Right atrium auricular region (tissue), 2 donors: ENCODE results near the gene CNTN4. TPM values are rescaled to one million over a fixed set of nuclear protein-coding genes. Genes with fewer than 3 reads are reported as not detected.
"Not testable (repeated sequence)": the region's sequence is repeated elsewhere in the genome, so short reads cannot be mapped to it uniquely, and the experiment has no call there.

ENCODE experiments used
- DNase-seq: peaks from one replicate; pipeline ENCODE4 v3.0.0-alpha.2; 2019; ENCODE audit warnings: low spot score
- H3K27ac ChIP-seq, 2 donors: fragments of 200-600 bp; sonication (generic); 1 replicate in 1 of 2; 2 replicates in 1 of 2; pipeline ENCODE4 v1.5.1; 2016 to 2019
- H3K27me3 ChIP-seq, 2 donors: fragments of 200-600 bp; sonication (generic); one replicate each; pipeline versions ENCODE4 v1.5.1 to v1.6.0; 2017 to 2019
- H3K36me3 ChIP-seq: fragments of 200-600 bp; sonication (generic); one replicate; pipeline ENCODE4 v1.5.1; 2016
- H3K4me1 ChIP-seq, 2 donors: fragments of 200-600 bp; sonication (generic); one replicate each; pipeline versions ENCODE4 v1.5.1 to v1.6.0; 2017 to 2019
- H3K4me3 ChIP-seq, 2 donors: fragments of 200-600 bp; sonication (generic); 1 replicate in 1 of 2; 2 replicates in 1 of 2; pipeline ENCODE4 v1.5.1; 2017 to 2019; ENCODE audit warnings: mild to moderate bottlenecking in 1 of 2, moderate library complexity in 1 of 2
- H3K9me3 ChIP-seq, 2 donors: fragments of 200-600 bp; sonication (generic); one replicate each; pipeline ENCODE4 v1.5.1; 2019
- total RNA-seq, 2 donors: library from RNA; depleted of rRNA; stranded (reverse); fragments of >200 nt; gene quantifications; one replicate each; pipeline ENCODE4 v1.1.0, GENCODE V29; 2016
- TF ChIP-seq, protein P1 (sequence below), 2 donors: fragments of 200-600 bp; sonication (generic); IDR thresholded peaks; one replicate each; pipeline ENCODE4 v1.5.1; 2019; ENCODE audit warnings: antibody characterized with exemption in 2 of 2

The CNTN4 gene
- total RNA-seq, 2 donors from 2014 or later: 5.3 to 5.7 TPM

DNA sequence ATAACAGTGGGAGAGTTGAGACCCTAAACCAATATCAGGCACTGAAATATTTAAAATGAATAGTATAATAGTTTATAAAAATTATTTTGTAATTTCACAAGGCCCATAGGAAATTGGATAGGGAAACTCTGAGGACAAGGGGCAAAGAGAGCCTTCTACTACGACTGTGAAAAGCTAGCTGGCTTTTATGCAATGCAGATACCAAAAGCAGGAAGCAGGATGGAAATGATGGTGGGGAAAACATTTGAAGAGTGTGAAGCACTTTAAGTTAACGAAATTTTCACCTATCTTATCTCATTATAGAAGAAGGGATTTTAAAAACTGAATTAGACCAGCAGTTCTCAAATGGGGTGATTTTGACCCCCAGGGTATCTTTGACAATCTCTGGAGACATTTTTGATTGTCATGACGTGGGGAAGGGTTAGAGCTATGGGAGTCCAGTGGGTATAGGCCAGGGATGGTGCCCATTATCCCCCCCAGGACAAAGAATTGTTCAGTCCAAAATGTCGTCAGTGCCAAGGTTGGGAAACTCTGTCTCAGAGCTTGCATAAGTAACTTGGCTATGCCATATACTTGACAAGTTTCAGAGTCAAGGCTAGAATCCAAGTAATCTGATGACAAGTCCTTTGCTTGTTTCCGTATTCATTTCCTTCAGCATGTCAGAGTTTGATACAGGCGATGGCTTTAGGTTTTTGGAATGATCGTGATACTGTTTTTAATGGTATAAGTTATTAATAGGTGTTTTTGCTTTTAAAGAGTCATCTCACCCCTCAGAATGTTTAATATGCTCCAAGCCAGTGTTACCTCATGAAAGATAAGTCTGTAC lies 885.6 kb downstream of the CNTN4 start:
- H3K27me3 ChIP-seq: no peaks in the 10 kb centered on the region
- no peak overlapping the region for H3K27ac ChIP-seq
- DNase-seq: no peak
- H3K4me3 ChIP-seq: no peak overlapping the region
- H3K36me3 ChIP-seq: no peaks in the 10 kb centered on the region
- H3K9me3 ChIP-seq: no peaks in the 10 kb centered on the region
- TF ChIP-seq, protein P1, sequence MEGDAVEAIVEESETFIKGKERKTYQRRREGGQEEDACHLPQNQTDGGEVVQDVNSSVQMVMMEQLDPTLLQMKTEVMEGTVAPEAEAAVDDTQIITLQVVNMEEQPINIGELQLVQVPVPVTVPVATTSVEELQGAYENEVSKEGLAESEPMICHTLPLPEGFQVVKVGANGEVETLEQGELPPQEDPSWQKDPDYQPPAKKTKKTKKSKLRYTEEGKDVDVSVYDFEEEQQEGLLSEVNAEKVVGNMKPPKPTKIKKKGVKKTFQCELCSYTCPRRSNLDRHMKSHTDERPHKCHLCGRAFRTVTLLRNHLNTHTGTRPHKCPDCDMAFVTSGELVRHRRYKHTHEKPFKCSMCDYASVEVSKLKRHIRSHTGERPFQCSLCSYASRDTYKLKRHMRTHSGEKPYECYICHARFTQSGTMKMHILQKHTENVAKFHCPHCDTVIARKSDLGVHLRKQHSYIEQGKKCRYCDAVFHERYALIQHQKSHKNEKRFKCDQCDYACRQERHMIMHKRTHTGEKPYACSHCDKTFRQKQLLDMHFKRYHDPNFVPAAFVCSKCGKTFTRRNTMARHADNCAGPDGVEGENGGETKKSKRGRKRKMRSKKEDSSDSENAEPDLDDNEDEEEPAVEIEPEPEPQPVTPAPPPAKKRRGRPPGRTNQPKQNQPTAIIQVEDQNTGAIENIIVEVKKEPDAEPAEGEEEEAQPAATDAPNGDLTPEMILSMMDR (IDR thresholded peaks at IDR 0.05): no peak
- no peaks in the 10 kb centered on the region for H3K4me1 ChIP-seq

DNA sequence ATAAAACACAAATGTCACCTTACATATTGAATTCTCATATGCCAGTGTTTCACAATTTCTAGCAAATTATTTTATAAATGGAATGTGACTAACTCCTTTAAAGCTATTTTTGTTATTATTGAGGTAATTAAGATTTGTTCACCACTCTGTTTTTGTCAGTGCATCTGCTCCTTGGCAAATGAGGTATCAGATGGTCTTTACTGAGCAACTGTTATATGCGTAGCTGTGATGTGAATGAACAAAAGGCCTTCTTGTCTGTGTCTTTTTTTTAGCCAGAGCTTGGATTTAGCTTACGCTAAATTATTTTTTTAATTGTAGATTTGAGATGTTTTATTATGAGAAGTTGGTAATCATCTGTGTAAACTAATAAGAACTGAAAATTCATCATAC lies 886.2 kb downstream of the CNTN4 start:
- Histone ChIP-seq H3K9me3 (no peaks in the 10 kb centered on the region), H3K4me1 (no peaks in the 10 kb centered on the region), H3K27me3 (no peaks in the 10 kb centered on the region), H3K4me3 (no peak overlapping the region), H3K36me3 (no peaks in the 10 kb centered on the region), H3K27ac (no peak overlapping the region)
- TF ChIP-seq, protein P1 (IDR thresholded peaks at IDR 0.05): no peak
- no peak for DNase-seq

DNA sequence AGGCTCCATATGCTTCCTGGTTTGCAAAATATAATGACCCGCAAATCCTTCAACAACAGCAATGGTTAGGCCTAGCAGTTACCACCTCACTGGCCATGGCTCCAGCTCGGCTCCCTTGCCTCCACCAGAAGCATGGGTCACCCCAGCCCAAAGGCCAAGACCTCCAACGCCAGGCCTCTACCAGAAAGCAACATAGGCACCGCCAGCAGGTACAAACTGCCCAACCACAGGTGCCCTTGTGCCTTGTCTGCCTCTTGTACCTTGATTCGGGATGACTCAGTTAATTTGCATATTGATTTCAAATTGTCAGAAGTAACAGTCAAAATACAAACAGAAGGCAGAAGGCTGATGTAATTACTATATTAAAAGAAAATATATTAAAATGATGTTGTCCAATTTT lies 886.8 kb downstream of the CNTN4 start:
- no peaks in the 10 kb centered on the region for H3K27me3 ChIP-seq
- H3K36me3 ChIP-seq: no peaks in the 10 kb centered on the region
- no peak overlapping the region for H3K4me3 ChIP-seq
- DNase-seq: no peak
- no peaks in the 10 kb centered on the region for H3K9me3 ChIP-seq
- H3K4me1 ChIP-seq: no peaks in the 10 kb centered on the region
- H3K27ac ChIP-seq: no peak overlapping the region
- TF ChIP-seq, protein P1 (IDR thresholded peaks at IDR 0.05): no peak

GRCh38 chr3:2992534-2992933 lies 893.9 kb downstream of the CNTN4 start:
- TF ChIP-seq, protein P1 (IDR thresholded peaks at IDR 0.05): no peak
- Histone ChIP-seq H3K27me3 (no peaks in the 10 kb centered on the region), H3K4me1 (no peaks in the 10 kb centered on the region), H3K27ac (no peak overlapping the region), H3K9me3 (no peaks in the 10 kb centered on the region), H3K36me3 (no peaks in the 10 kb centered on the region), H3K4me3 (no peak overlapping the region)
- no peak for DNase-seq

- H3K36me3 ChIP-seq, H3K27me3 ChIP-seq, DNase-seq, H3K27ac ChIP-seq, H3K4me3 ChIP-seq, H3K4me1 ChIP-seq, H3K9me3 ChIP-seq: not testable (repeated sequence)
Measured at GRCh38 chr3:2993130-2993529, 894.5 kb downstream of the CNTN4 start.

- no peak for DNase-seq
- no peaks in the 10 kb centered on the region for H3K9me3 ChIP-seq
- H3K4me1 ChIP-seq: no peaks in the 10 kb centered on the region
- H3K27me3 ChIP-seq: no peaks in the 10 kb centered on the region
- no peaks in the 10 kb centered on the region for H3K36me3 ChIP-seq
- H3K27ac ChIP-seq: no peak overlapping the region
- no peak overlapping the region for H3K4me3 ChIP-seq
- TF ChIP-seq, protein P1 (IDR thresholded peaks at IDR 0.05): no peak
Measured at GRCh38 chr3:2993736-2994135, 895.1 kb downstream of the CNTN4 start.
